Pancreas (tissue), 10 donors: Measurements from ENCODE around the gene ZGLP1. TPM values are rescaled to one million over a fixed set of nuclear protein-coding genes. Genes with fewer than 3 reads are reported as not detected.

Experiments used
- ATAC-seq, 4 donors: fragments of 200-7000 bp; cut with Tn5 transposase; one replicate each; pipeline versions ENCODE4 v1.8.0 to v1.9.1; 2020; ENCODE audit warnings: mild to moderate bottlenecking in 4 of 4, moderate library complexity in 4 of 4
- DNase-seq, 6 donors: peaks; one replicate each; pipeline ENCODE4 v3.0.0-alpha.2; 2020
- FAIRE-seq: peaks from 2 replicates; lab custom pipeline; 2012; peaks lifted over from hg19 to GRCh38; lab: Jason Lieb, UNC
- H3K27ac ChIP-seq, 4 donors: fragments of 200-600 bp; sonication (generic); 1 replicate in 3 of 4; 2 replicates in 1 of 4; pipeline versions ENCODE4 v1.5.0 to v1.8.0; 2020
- H3K27me3 ChIP-seq, 4 donors: fragments of 200-600 bp; one replicate each; pipeline ENCODE4 v1.8.0; 2021
- H3K36me3 ChIP-seq, 3 donors: fragments of 200-600 bp; sonication (generic) in 1 of 3; one replicate each; pipeline versions ENCODE4 v1.5.0 to v1.8.0; 2020 to 2021
- H3K4me1 ChIP-seq, 3 donors: fragments of 200-600 bp; one replicate each; pipeline ENCODE4 v1.8.0; 2021
- H3K4me3 ChIP-seq, 4 donors: fragments of 200-600 bp; sonication (generic) in 2 of 4; one replicate each; pipeline versions ENCODE4 v1.5.0 to v1.8.0; 2020 to 2021
- H3K9me3 ChIP-seq, 4 donors: fragments of 200-600 bp; one replicate each; pipeline ENCODE4 v1.8.0; 2021
- WGBS, 2 donors: extraction: QIAGEN DNeasy Blood & Tissue Kit; methylation state at CpG; one replicate each; pipeline ENCODE4 v1.1.7; 2013; 5-methylcytosine and 5-hydroxymethylcytosine counted together
- intact Hi-C, 3 donors: fragments of 100-400 bp; cut with DNase I; formaldehyde crosslinking; loops; one replicate each; pipeline versions ENCODE4 v1.11.1 to v1.14.2; 2022
- polyA plus RNA-seq, 2 donors: library from polyadenylated mRNA; stranded (reverse); fragments of 200-250 nt; gene quantifications; one replicate each; pipeline ENCODE4 v1.2.3, GENCODE V29; 2013
- total RNA-seq, 6 donors: library from RNA; stranded (reverse); fragmentation: NEBNext Ultra II Directional in 4 of 6; extraction: Animal tissue kit (Norgen Biotek cat#: 25700) in 4 of 6; gene quantifications; one replicate each; pipeline versions ENCODE4 v1.2.1 to v1.2.4, GENCODE V29; 2021 to 2023
- TF ChIP-seq, protein P1 (sequence below), 4 donors: fragments of 200-600 bp; sonication (generic) in 3 of 4; IDR thresholded peaks; one replicate each; pipeline versions ENCODE4 v1.5.0 to v1.8.0; 2021; ENCODE audit warnings: antibody characterized with exemption in 4 of 4
- donor health status: healthy with polysubstance abuse.
- donor health status: DM: no; HTN: no; CAD: no; lungs with moderate emphysema.
- donor health status: DM: no; HTN: no; CAD: no.
- donor health status: control.
- donor health status: control.
- donor health status: Bipolar disorder and iron deficiency.
- donor health status: DM: yes; HTN: yes; CAD: no.
- donor health status: DM: no; HTN: no; CAD: no.
- donor health status: DM: no; HTN: no; CAD: no.
- donor health status: DM: yes; HTN: yes; CAD: no.

ZGLP1 gene
- total and polyA plus RNA-seq, 8 donors = 0.91 to 44.0 (median 1.7) TPM

DNA sequence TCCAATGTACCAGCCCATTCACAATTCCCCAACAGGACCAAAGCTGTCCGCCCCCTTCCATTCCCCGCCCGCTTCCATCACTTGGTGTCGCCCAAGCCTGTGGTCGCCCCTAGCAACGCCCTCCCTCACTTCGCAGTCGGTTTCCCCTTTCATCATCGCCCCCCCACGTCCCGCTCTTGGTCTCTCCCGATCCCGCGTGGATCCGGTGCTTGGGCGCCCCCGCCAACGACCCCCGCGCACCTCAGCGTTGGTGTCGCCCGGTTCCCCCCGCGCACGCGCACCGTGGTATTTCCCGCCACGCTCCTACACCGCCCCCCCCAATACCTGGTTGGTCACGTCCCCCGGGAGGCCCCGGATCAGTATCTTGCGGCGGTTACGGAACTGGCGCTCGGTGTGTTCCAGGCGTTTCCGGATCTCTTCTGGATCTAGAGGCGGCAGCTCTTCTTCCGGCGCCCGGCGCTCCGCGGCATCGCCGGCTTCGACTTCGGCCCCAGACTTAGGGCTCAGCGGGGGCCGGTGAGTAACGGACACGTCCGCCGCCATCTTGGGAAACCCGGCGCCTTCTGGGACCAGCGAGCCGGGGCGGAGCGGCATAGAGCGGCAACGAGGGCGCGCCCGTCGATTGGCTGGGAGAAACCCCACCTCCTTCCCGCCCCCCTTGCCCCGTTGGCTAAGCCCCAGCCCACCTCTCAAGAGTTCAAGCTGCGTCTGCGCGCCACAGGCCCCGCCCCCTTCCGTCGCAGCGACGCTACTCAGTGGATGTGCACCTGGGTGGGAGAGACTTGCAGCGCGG lies 23.5 kb upstream of the ZGLP1 start, which contains the start of gene RAVER1:
RAVER1 (minus strand) TSS at position 565 of the 793 bp plus-strand sequence; CDS start at position 543, 22 bp downstream.
- FAIRE-seq (peak; percentile 43), ATAC-seq (peak; percentile 88 to 96 (median 90)), DNase-seq (peak; percentile 97 to 99 (median 98))
- WGBS, 2 donors = 0 to 1% methylated on average over 79 to 82 of the region's 82 CpGs
- intact Hi-C loops = no loop called here
- Histone ChIP-seq H3K4me3 (peak within 1 kb of the TSS; percentile 48 to 94 (median 80)), H3K9me3 (no peaks in the 10 kb centered on the region), H3K27ac (peak within 1 kb of the TSS; percentile 76 to 83 (median 82)), H3K27me3 (no peaks in the 10 kb centered on the region), H3K36me3 (peaks cover 4 to 14% (median 10%) of the 10 kb centered on the region in 3 donors), H3K4me1 (peaks cover 6 to 9% (median 8%) of the 10 kb centered on the region in 3 donors)
- TF ChIP-seq, protein P1, sequence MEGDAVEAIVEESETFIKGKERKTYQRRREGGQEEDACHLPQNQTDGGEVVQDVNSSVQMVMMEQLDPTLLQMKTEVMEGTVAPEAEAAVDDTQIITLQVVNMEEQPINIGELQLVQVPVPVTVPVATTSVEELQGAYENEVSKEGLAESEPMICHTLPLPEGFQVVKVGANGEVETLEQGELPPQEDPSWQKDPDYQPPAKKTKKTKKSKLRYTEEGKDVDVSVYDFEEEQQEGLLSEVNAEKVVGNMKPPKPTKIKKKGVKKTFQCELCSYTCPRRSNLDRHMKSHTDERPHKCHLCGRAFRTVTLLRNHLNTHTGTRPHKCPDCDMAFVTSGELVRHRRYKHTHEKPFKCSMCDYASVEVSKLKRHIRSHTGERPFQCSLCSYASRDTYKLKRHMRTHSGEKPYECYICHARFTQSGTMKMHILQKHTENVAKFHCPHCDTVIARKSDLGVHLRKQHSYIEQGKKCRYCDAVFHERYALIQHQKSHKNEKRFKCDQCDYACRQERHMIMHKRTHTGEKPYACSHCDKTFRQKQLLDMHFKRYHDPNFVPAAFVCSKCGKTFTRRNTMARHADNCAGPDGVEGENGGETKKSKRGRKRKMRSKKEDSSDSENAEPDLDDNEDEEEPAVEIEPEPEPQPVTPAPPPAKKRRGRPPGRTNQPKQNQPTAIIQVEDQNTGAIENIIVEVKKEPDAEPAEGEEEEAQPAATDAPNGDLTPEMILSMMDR (IDR thresholded peaks at IDR 0.05) = no peak

DNA sequence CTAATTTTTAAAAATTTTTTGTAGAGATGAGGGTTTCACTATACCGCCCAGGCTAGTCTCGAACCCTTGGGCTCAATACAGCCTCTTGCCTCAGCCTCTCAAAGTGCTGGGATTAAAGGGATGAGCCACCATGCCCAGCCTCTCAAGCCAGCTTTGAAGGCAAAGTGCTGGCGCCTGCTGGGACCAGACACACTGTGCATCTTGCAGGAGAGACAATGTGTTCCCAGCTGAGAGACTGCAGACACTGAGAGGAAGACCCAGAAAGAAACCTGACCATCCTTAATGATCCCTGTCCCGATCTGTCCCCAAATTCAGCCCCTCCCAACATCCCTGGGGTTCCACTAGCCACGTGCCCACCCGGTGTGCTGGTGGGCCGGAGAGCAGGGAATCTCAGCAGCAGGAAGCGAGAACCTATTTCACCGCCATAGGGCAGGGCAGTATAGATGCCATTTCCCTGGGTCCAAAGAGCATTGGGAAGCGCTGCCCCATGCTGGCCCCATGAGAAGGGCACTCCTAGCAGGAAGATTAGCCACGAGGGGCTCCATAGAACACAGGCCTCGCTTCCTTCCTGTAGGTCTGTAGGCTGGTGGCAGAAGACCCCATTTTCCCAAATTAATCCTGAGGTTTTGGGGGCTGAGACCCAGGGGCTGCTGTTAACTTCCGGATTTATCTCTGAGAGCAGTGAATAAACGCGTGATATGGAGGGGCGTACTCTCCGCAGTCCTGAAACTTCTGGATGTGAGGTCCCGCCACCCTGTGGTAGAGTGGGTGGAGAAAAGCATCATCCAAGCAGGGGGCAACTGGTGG lies 22.7 kb upstream of the ZGLP1 start:
- H3K4me3 ChIP-seq = peak overlapping the region; percentile 48 to 94 (median 80)
- TF ChIP-seq, protein P1 (IDR thresholded peaks at IDR 0.05) = no peak
- peaks cover 6 to 9% (median 8%) of the 10 kb centered on the region in 3 donors for H3K4me1 ChIP-seq
- ATAC-seq = no peak
- no peak for FAIRE-seq
- intact Hi-C loops = no loop called here
- peak overlapping the region in 2 of 4 donors; percentile 82 to 83 for H3K27ac ChIP-seq
- WGBS, 2 donors = 32% methylated on average over 18 of the region's 18 CpGs
- H3K27me3 ChIP-seq = no peaks in the 10 kb centered on the region
- no peaks in the 10 kb centered on the region for H3K9me3 ChIP-seq
- no peak for DNase-seq
- H3K36me3 ChIP-seq = peaks cover 4 to 22% (median 17%) of the 10 kb centered on the region in 3 donors

DNA sequence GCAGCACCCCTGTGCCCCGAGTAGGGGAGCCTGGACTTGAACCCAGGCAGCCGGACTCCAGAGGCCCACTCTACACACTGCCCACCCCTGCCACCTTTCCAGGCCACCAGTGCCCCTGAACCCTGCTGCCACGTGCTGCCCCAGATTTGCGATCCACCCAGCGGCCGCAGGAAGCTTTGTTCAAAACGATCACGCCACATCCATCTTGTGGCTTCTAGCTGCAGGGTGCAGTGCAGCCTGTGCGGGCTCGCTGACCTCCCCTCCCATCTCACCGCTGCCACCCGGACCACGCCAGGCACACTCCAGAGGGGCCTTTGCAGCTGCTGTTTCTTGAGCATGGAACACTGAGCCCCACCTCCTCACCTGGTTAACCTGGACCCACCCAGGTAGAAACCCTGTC lies 19.9 kb upstream of the ZGLP1 start:
- no peak for FAIRE-seq
- peak in 1 of 6 donors; percentile 53 for DNase-seq
- Histone ChIP-seq H3K4me3 (no peak overlapping the region), H3K27me3 (no peaks in the 10 kb centered on the region), H3K27ac (no peak overlapping the region), H3K36me3 (peaks cover 4 to 30% (median 20%) of the 10 kb centered on the region in 3 donors), H3K4me1 (peaks cover 6 to 9% (median 8%) of the 10 kb centered on the region in 3 donors), H3K9me3 (no peaks in the 10 kb centered on the region)
- ATAC-seq = no peak
- 91 to 92% methylated on average over 13 of the region's 13 CpGs for WGBS, 2 donors
- TF ChIP-seq, protein P1 (IDR thresholded peaks at IDR 0.05) = no peak
- intact Hi-C loops = no loop called here

DNA sequence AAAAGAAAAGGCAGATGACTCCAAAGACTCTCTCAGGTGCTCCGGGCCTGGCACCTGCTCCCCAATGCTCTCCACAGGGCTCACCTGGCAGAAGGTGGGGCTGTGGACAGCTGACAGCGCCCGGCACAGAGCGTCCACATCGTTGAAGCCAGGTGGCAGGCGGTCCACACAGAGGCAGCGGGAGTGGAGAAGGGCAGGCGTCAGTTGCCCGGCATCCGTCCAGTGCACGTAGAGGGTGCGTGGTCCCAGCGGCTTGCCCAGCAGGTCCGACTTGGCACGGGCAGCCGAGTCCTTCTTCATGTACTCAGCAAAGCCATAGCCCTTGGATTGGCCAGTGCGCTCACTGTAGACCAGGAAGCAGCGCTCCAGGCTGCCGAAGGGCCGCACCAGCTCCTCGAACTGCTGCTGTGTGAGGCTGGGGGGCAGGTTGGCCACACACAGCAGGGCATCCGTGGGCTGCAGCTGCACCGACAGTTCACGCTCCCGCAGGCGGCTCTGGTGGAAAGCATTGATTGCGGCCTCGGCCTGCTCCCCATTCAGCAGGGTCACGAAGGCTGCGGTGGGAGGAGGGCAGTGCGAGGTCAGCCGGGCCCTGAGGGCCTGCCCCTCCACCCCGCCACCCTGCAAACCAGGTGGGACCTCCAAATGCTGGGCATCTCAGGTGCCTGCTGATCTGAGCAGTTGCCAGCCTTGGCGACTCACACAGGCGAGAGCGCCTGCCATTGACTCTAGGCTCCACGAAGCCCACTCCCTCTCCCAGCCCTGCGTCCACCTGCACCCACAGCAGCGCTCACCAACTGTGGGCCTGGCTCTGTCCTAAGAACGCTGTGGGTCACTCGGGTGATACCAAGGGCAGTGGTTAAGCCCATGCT lies 19.2 kb upstream of the ZGLP1 start:
- no peak overlapping the region for H3K4me3 ChIP-seq
- 92 to 95% methylated on average over 38 to 41 of the region's 41 CpGs for WGBS, 2 donors
- H3K9me3 ChIP-seq = no peaks in the 10 kb centered on the region
- H3K4me1 ChIP-seq = peaks cover 6 to 9% (median 8%) of the 10 kb centered on the region in 3 donors
- no peaks in the 10 kb centered on the region for H3K27me3 ChIP-seq
- ATAC-seq (no peak), DNase-seq (peak in 1 of 6 donors; percentile 72), FAIRE-seq (no peak)
- TF ChIP-seq, protein P1 (IDR thresholded peaks at IDR 0.05) = no peak
- peaks cover 4 to 30% (median 20%) of the 10 kb centered on the region in 3 donors for H3K36me3 ChIP-seq
- H3K27ac ChIP-seq = no peak overlapping the region
- intact Hi-C loops = no loop called here
